ENCODE results near the gene ZMIZ1. TPM values are rescaled to one million over a fixed set of nuclear protein-coding genes. Genes with fewer than 3 reads are reported as not detected.

Gene ZMIZ1
- polyA plus RNA-seq, 1 experiment: 7.6 TPM

GRCh38 chr10:79192677-79193003, 123.9 kb downstream of the ZMIZ1 start:
- ChIA-PET POLR2A (no interaction called here), CTCF (interaction anchor here (0.6 kb wide), 2 partner anchors 66 to 78 kb away, joined by 3 to 8 read pairs; no protein-coding TSS in a partner anchor)
- no peak for TF ChIP-seq CTCF (IDR thresholded peaks at IDR 0.05; ENCODE audit: low read depth, low read length)
- no peak overlapping the region for H3K27ac ChIP-seq (ENCODE audit: low read depth, low read length)
- no peak overlapping the region for H3K4me3 ChIP-seq (ENCODE audit: low read depth, low read length)
- H3K9me3 ChIP-seq (ENCODE audit: control insufficient read depth, insufficient read depth, low read length): no peaks in the 10 kb centered on the region; the same call in 1 of the 2 replicates
- no peaks in the 10 kb centered on the region for H3K27me3 ChIP-seq (ENCODE audit: control insufficient read depth, insufficient read depth, low read length)
- DNase-seq (ENCODE audit: low read depth, low spot score): no peak

GRCh38 chr10:79193694-79194382, 125.1 kb downstream of the ZMIZ1 start:
- CTCF ChIA-PET: interaction anchor here (0.6 to 4.7 kb wide), 10 partner anchors 9 to 1146 kb away, joined by 3 to 35 read pairs (median 10); no protein-coding TSS in a partner anchor
- no peak overlapping the region for H3K27ac ChIP-seq (ENCODE audit: low read depth, low read length)
- no peak for TF ChIP-seq CTCF (IDR thresholded peaks at IDR 0.05; ENCODE audit: low read depth, low read length)
- no peak overlapping the region for H3K4me3 ChIP-seq (ENCODE audit: low read depth, low read length)
- H3K27me3 ChIP-seq (ENCODE audit: control insufficient read depth, insufficient read depth, low read length): no peaks in the 10 kb centered on the region
- no peaks in the 10 kb centered on the region; the same call in 1 of the 2 replicates for H3K9me3 ChIP-seq (ENCODE audit: control insufficient read depth, insufficient read depth, low read length)
- POLR2A ChIA-PET: interaction anchor here (1.9 kb wide), 1 partner anchor 36 kb away, joined by 6 read pairs; no protein-coding TSS in a partner anchor
- no peak for DNase-seq (ENCODE audit: low read depth, low spot score)

- Histone ChIP-seq H3K27me3 (ENCODE audit: control insufficient read depth, insufficient read depth, low read length) (no peaks in the 10 kb centered on the region), H3K4me3 (ENCODE audit: low read depth, low read length) (no peak overlapping the region), H3K27ac (ENCODE audit: low read depth, low read length) (peak overlapping the region; percentile 78), H3K9me3 (ENCODE audit: control insufficient read depth, insufficient read depth, low read length) (no peaks in the 10 kb centered on the region; the same call in 1 of the 2 replicates)
- CTCF ChIA-PET: interaction anchor here (0.5 to 4.7 kb wide), 64 partner anchors 8 to 1319 kb away, joined by 3 to 35 read pairs (median 5); partner anchors contain the start of gene POLR3A
- peak; percentile 74 for DNase-seq (ENCODE audit: low read depth, low spot score)
- POLR2A ChIA-PET: interaction anchor here (0.5 to 1.9 kb wide), 9 partner anchors 11 to 1142 kb away, joined by 3 to 9 read pairs (median 4); partner anchors contain the start of gene ZMIZ1
- TF ChIP-seq CTCF (IDR thresholded peaks at IDR 0.05; ENCODE audit: low read depth, low read length): peak; percentile 94
Observed at GRCh38 chr10:79195091-79195923, 126.5 kb downstream of the ZMIZ1 start.

DNA sequence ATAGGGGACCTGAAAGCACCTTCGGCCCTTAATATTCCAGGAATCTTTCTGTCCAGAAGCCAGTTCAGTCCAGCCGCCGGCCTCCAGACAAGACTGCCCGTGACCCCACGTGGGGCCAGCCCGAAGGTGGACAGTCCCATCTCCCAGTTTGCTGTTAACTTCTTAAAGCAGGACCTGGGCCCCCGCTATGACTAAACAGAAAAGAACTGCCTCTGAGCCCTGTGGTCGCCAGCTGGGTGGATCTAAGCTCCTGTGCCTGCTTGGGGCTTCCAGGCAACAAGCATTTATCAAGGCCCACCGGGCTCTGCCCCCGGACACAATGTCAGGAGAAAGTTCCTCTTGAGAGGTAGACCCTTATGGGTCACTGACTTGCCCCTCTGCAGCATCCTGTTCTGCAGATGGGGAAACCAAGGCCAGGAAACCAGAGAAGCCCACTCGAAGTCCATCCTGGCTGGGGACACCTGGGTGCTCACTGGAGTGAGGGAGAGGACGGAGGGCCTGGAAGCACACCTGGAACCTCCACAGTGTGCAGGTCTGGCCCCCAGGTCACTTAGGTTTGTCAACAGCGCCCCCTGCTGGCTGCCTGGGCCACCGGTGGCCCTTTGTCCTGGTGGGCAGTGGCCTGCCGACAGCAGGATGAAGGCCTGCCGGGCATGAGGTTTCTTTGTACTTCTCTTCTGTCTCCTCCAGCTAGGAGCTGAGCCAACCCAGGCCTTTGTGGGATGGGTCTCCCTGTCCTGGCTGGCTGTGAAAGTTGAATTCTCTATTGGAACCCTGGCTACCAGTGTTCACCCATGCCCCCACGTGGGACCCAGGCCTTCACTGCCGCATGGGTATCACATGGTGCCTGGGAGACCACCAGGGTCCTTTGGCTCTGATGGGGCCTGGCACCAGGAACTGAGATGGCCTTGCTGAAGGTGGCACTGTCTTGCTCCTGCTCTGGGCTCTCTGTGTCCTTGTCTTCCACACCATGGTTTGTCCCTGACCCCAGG, 128.0 kb downstream of the ZMIZ1 start:
- no peak overlapping the region for H3K27ac ChIP-seq (ENCODE audit: low read depth, low read length)
- POLR2A ChIA-PET: interaction anchor here (0.6 to 1.9 kb wide), 3 partner anchors 37 to 1022 kb away, joined by 3 to 9 read pairs (median 5); partner anchors contain the start of gene ZMIZ1
- no peaks in the 10 kb centered on the region for H3K27me3 ChIP-seq (ENCODE audit: control insufficient read depth, insufficient read depth, low read length)
- TF ChIP-seq CTCF (IDR thresholded peaks at IDR 0.05; ENCODE audit: low read depth, low read length): peak; percentile 90
- no peaks in the 10 kb centered on the region; the same call in 1 of the 2 replicates for H3K9me3 ChIP-seq (ENCODE audit: control insufficient read depth, insufficient read depth, low read length)
- CTCF ChIA-PET: interaction anchor here (0.6 to 4.7 kb wide), 41 partner anchors 12 to 1151 kb away, joined by 3 to 35 read pairs (median 5); no protein-coding TSS in a partner anchor
- H3K4me3 ChIP-seq (ENCODE audit: low read depth, low read length): no peak overlapping the region
- no peak for DNase-seq (ENCODE audit: low read depth, low spot score)
